Omental fat pad (tissue), 4 donors: Measurements from ENCODE around the gene ISL1. TPM values are rescaled to one million over a fixed set of nuclear protein-coding genes. Genes with fewer than 3 reads are reported as not detected.

Experiments used
- ATAC-seq: fragments of 150-250 bp; one replicate; pipeline ENCODE4 v1.9.1; 2016; ENCODE audit warnings: mild to moderate bottlenecking, moderate library complexity; ENCODE audit not compliant: low FRiP score
- DNase-seq: peaks from one replicate; pipeline ENCODE4 v3.0.0-alpha.2; 2019; ENCODE audit warnings: low spot score
- CTCF ChIP-seq, 3 donors: fragments of 450-650 bp; IDR thresholded peaks; one replicate each; pipeline ENCODE4 v1.5.1; 2016 to 2017; ENCODE audit warnings: antibody characterized with exemption in 3 of 3, mild to moderate bottlenecking in 3 of 3, moderate library complexity in 2 of 3
- total RNA-seq, 4 donors: library from RNA; depleted of rRNA; stranded (reverse); fragments of >200 nt; gene quantifications; one replicate each; pipeline ENCODE4 v1.1.0, GENCODE V29; 2016

Gene ISL1
- total RNA-seq, 4 donors from 2014 or later = 0.63 to 5.4 (median 3.3) TPM

- DNase-seq (no peak), ATAC-seq (peak; percentile 72)
- no peak for TF ChIP-seq CTCF (IDR thresholded peaks at IDR 0.05)
These were observed 9.2 kb upstream of the ISL1 start for GRCh38 chr5:51373880-51374523.

- no peak for TF ChIP-seq CTCF (IDR thresholded peaks at IDR 0.05)
- DNase-seq (no peak), ATAC-seq (no peak)
These were observed 8.2 kb upstream of the ISL1 start for GRCh38 chr5:51375084-51375483.

- no peak for DNase-seq
- TF ChIP-seq CTCF (IDR thresholded peaks at IDR 0.05) = no peak
These were observed 6.7 kb upstream of the ISL1 start for GRCh38 chr5:51376509-51376908.

GRCh38 chr5:51377151-51378060 is 5.8 kb upstream of the ISL1 start:
- no peak for ATAC-seq
- TF ChIP-seq CTCF (IDR thresholded peaks at IDR 0.05) = no peak
- no peak for DNase-seq

More at GRCh38 chr5:51376509-51376908, 6.7 kb upstream of the ISL1 start:
- no peak for ATAC-seq

- TF ChIP-seq CTCF (IDR thresholded peaks at IDR 0.05) = no peak
- ATAC-seq (no peak), DNase-seq (no peak)
These were observed 5.2 kb upstream of the ISL1 start for GRCh38 chr5:51378061-51378409.

GRCh38 chr5:51378448-51379330 is 4.6 kb upstream of the ISL1 start:
- DNase-seq (no peak), ATAC-seq (no peak)
- TF ChIP-seq CTCF (IDR thresholded peaks at IDR 0.05) = no peak
